ENCODE measurements around the gene HMCN1.

The HMCN1 gene

GRCh38 chr1:185974367-185975170 lies 240.4 kb downstream of the HMCN1 start:
- DNase-seq (ENCODE audit: low read depth): no peak
- no peak overlapping the region for H3K4me3 ChIP-seq (ENCODE audit: low read depth, low read length)

- no peak for DNase-seq (ENCODE audit: low read depth)
- H3K4me3 ChIP-seq (ENCODE audit: low read depth, low read length): no peak overlapping the region
Measured at GRCh38 chr1:185980891-185981290, 246.7 kb downstream of the HMCN1 start.

- DNase-seq (ENCODE audit: low read depth): no peak
- H3K4me3 ChIP-seq (ENCODE audit: low read depth, low read length): no peak overlapping the region
Measured at GRCh38 chr1:185984113-185984836, 250.1 kb downstream of the HMCN1 start.

GRCh38 chr1:185987611-185988321 lies 253.6 kb downstream of the HMCN1 start:
- no peak overlapping the region for H3K4me3 ChIP-seq (ENCODE audit: low read depth, low read length)
- no peak for DNase-seq (ENCODE audit: low read depth)

GRCh38 chr1:185990565-185990964 lies 256.4 kb downstream of the HMCN1 start:
- no peak for DNase-seq (ENCODE audit: low read depth)

GRCh38 chr1:185991266-185991665 lies 257.1 kb downstream of the HMCN1 start:
- DNase-seq (ENCODE audit: low read depth): no peak
- no peak overlapping the region for H3K4me3 ChIP-seq (ENCODE audit: low read depth, low read length)

More at GRCh38 chr1:185990565-185990964, 256.4 kb downstream of the HMCN1 start:
- H3K4me3 ChIP-seq (ENCODE audit: low read depth, low read length): no peak overlapping the region

GRCh38 chr1:185996211-185996610 lies 262.0 kb downstream of the HMCN1 start:
- peak; percentile 88 for DNase-seq (ENCODE audit: low read depth)

GRCh38 chr1:185998391-185998790 lies 264.2 kb downstream of the HMCN1 start:
- H3K4me3 ChIP-seq (ENCODE audit: low read depth, low read length): no peak overlapping the region
- DNase-seq (ENCODE audit: low read depth): no peak

More at GRCh38 chr1:185996211-185996610, 262.0 kb downstream of the HMCN1 start:
- no peak overlapping the region for H3K4me3 ChIP-seq (ENCODE audit: low read depth, low read length)

GRCh38 chr1:186002406-186002805 lies 268.2 kb downstream of the HMCN1 start:
- H3K4me3 ChIP-seq (ENCODE audit: low read depth, low read length): no peak overlapping the region
- DNase-seq (ENCODE audit: low read depth): no peak

GRCh38 chr1:186009039-186009737 lies 275.0 kb downstream of the HMCN1 start:
- H3K4me3 ChIP-seq (ENCODE audit: low read depth, low read length): no peak overlapping the region
- DNase-seq (ENCODE audit: low read depth): peak; percentile 63

- DNase-seq (ENCODE audit: low read depth): peak; percentile 40
- no peak overlapping the region for H3K4me3 ChIP-seq (ENCODE audit: low read depth, low read length)
Measured at GRCh38 chr1:186014370-186015037, 280.3 kb downstream of the HMCN1 start.

GRCh38 chr1:186016856-186017255 lies 282.7 kb downstream of the HMCN1 start:
- DNase-seq (ENCODE audit: low read depth): no peak
- no peak overlapping the region for H3K4me3 ChIP-seq (ENCODE audit: low read depth, low read length)

- DNase-seq (ENCODE audit: low read depth): no peak
- no peak overlapping the region for H3K4me3 ChIP-seq (ENCODE audit: low read depth, low read length)
Measured at GRCh38 chr1:186022184-186022583, 288.0 kb downstream of the HMCN1 start.

- no peak overlapping the region for H3K4me3 ChIP-seq (ENCODE audit: low read depth, low read length)
- no peak for DNase-seq (ENCODE audit: low read depth)
Measured at GRCh38 chr1:186026946-186027345, 292.8 kb downstream of the HMCN1 start.

GRCh38 chr1:186027621-186028020 lies 293.4 kb downstream of the HMCN1 start:
- H3K4me3 ChIP-seq (ENCODE audit: low read depth, low read length): no peak overlapping the region
- no peak for DNase-seq (ENCODE audit: low read depth)

GRCh38 chr1:186030453-186030852 lies 296.3 kb downstream of the HMCN1 start:
- H3K4me3 ChIP-seq (ENCODE audit: low read depth, low read length): no peak overlapping the region
- DNase-seq (ENCODE audit: low read depth): no peak

- no peak for DNase-seq (ENCODE audit: low read depth)
- H3K4me3 ChIP-seq (ENCODE audit: low read depth, low read length): no peak overlapping the region
Measured at GRCh38 chr1:186033847-186034271, 299.7 kb downstream of the HMCN1 start.

- no peak overlapping the region for H3K4me3 ChIP-seq (ENCODE audit: low read depth, low read length)
- no peak for DNase-seq (ENCODE audit: low read depth)
Measured at GRCh38 chr1:186042230-186042629, 308.0 kb downstream of the HMCN1 start.

GRCh38 chr1:186043296-186043695 lies 309.1 kb downstream of the HMCN1 start:
- H3K4me3 ChIP-seq (ENCODE audit: low read depth, low read length): no peak overlapping the region
- no peak for DNase-seq (ENCODE audit: low read depth)

Measured in skeletal muscle cell (primary cell).